ENCODE results near the gene ADORA2A.

The ADORA2A gene

GRCh38 chr22:24404561-24405275 lies 22.7 kb upstream of the ADORA2A start:
- POLR2A ChIA-PET, result no interaction called here
- CTCF ChIA-PET, result interaction anchor here (1.1 kb wide), 1 partner anchor 18 kb away, joined by 3 read pairs; no protein-coding TSS in a partner anchor
- no peak for TF ChIP-seq ARNT (IDR thresholded peaks at IDR 0.05)
- TF ChIP-seq TARDBP (IDR thresholded peaks at IDR 0.05), result no peak
- TF ChIP-seq ELF4 (IDR thresholded peaks at IDR 0.05), result no peak
- TF ChIP-seq SP1 (IDR thresholded peaks at IDR 0.05), result no peak
- TF ChIP-seq FOXA1 (IDR thresholded peaks at IDR 0.05), result no peak
- TF ChIP-seq PKNOX1 (IDR thresholded peaks at IDR 0.05), result no peak
- no peak for TF ChIP-seq ZNF384 (IDR thresholded peaks at IDR 0.05)
- DNase-seq (ENCODE audit: extremely low spot score), result no peak

DNA sequence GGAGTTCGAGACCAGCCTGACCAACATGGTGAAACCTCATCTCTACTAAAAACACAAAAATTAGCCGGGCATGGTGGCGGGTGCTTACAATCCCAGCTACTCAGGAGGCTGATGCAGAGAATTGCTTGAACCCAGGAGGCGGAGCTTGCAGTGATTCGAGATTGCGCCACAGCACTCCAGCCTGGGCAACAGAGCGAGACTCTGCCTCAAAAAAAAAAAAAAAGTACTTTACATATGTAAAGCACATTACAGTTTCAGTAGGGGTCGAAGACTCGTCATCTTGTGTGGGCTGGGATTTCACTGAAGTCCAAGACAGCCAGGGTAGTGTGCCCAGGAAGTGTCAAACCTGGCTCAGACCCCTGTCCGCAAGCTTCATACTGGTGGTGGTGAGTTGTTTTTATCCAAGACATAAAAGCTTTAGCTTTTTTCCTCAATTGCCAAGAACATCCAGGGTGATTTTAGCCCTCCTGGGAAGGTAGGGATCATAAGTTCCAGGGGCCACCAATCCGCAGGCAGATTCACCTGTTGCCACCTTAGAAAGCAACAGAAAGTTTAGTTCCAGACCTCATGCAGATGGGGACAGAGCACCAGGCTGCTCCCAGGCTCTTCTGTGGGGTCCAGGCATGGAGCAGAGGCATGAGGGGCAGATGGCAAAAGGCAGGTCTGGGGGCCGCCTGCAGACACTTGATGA lies 21.6 kb upstream of the ADORA2A start:
- no peak for DNase-seq (ENCODE audit: extremely low spot score)
- TF ChIP-seq CTBP1 (IDR thresholded peaks at IDR 0.05; ENCODE audit: borderline replicate concordance), result no peak
- TF ChIP-seq L3MBTL2 (conservative IDR thresholded peaks at IDR 0.05), result no peak
- TF ChIP-seq FOXA1 (IDR thresholded peaks at IDR 0.05), result no peak
- TF ChIP-seq HDGF (IDR thresholded peaks at IDR 0.05; ENCODE audit: borderline replicate concordance), result no peak
- no peak for TF ChIP-seq ARNT (IDR thresholded peaks at IDR 0.05)
- TF ChIP-seq LEF1 (IDR thresholded peaks at IDR 0.05; ENCODE audit: borderline replicate concordance), result no peak
- TF ChIP-seq SUZ12 (IDR thresholded peaks at IDR 0.05), result no peak
- no peak for TF ChIP-seq PKNOX1 (IDR thresholded peaks at IDR 0.05)
- no peak for TF ChIP-seq BHLHE40 (IDR thresholded peaks at IDR 0.05; ENCODE audit: borderline replicate concordance)
- TF ChIP-seq ELF4 (IDR thresholded peaks at IDR 0.05), result no peak
- TF ChIP-seq ZNF384 (IDR thresholded peaks at IDR 0.05), result no peak
- TF ChIP-seq FOXK2 (IDR thresholded peaks at IDR 0.05), result no peak
- TF ChIP-seq NFRKB (IDR thresholded peaks at IDR 0.05), result no peak
- no peak for TF ChIP-seq TARDBP (IDR thresholded peaks at IDR 0.05)
- ChIA-PET CTCF (no interaction called here), POLR2A (no interaction called here)

DNA sequence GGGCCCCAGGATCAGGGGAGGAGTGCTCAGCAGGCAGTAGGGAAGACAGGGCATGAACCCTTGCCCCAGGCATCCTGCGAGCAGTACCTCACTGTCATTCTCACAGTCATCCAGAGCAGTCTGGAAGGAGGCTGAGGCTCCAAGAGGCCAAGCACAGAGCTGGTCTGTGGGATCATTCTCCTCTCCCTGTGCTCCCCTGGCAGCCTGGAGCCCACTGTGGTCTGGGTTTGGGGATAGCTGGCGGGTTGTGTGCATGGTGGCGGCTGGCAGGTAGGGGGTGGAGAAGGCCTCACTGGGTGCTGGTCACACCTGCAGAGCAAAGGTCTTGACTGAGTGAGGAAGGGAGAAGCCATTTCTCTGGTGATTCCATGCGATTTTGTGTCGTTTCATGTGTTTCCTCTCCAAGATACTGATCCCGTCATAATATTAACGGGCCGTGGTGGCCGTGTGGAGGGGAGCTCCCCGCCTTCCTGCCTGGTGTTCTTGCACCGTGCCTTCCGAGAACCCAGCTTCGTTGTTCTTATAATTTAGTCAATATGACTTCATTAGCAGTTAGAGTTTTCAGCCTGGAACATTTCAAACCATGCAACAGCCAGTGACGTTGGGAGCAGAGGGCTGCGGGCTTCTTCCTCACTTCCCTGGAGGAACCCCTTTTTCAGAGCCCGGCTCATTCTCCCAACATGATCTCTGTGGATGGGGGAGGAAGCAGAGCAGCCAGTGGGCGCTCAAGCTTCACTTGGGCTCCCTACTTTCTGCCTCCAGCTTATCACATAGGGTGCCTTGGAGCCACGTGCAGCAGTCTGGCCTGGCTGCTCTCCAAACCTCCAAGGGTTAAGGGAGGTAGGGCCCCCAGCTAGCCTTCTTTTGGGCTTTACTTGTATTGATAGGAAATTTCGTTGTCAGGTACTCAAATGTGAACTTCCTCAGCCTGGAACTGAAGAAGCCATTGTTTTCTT lies 20.8 kb upstream of the ADORA2A start:
- POLR2A ChIA-PET, result no interaction called here
- DNase-seq (ENCODE audit: extremely low spot score), result no peak
- CTCF ChIA-PET, result no interaction called here
- no peak for TF ChIP-seq BHLHE40 (IDR thresholded peaks at IDR 0.05; ENCODE audit: borderline replicate concordance)
- TF ChIP-seq SP1 (IDR thresholded peaks at IDR 0.05), result no peak
- no peak for TF ChIP-seq ELF4 (IDR thresholded peaks at IDR 0.05)
- TF ChIP-seq HDGF (IDR thresholded peaks at IDR 0.05; ENCODE audit: borderline replicate concordance), result no peak
- no peak for TF ChIP-seq FOXA1 (IDR thresholded peaks at IDR 0.05)
- TF ChIP-seq FOXM1 (IDR thresholded peaks at IDR 0.05; ENCODE audit: borderline replicate concordance), result no peak
- TF ChIP-seq ARNT (IDR thresholded peaks at IDR 0.05), result no peak

DNA sequence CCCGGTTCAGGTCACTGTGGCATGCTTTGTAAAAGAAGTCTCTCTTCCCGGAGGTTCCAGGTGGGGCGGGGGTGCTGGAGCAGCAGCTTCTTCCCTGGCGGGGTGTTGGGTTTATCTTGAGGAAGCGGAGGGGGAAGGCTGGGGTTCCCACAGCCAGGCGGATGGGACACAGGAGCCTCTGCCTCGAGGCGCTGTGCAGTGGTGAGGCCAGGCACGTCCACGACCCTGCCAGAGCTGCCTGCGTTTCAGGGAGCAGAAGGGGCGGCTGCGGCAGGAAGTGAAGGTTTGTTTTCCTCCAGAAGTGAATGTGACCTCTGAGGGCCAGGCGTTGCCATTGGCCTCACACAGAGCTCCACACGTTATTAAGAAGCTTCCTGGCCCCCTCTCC lies 20.1 kb upstream of the ADORA2A start:
- POLR2A ChIA-PET, result no interaction called here
- CTCF ChIA-PET, result no interaction called here
- no peak for TF ChIP-seq ELF4 (IDR thresholded peaks at IDR 0.05)
- no peak for TF ChIP-seq SUZ12 (IDR thresholded peaks at IDR 0.05)
- no peak for TF ChIP-seq L3MBTL2 (conservative IDR thresholded peaks at IDR 0.05)
- no peak for TF ChIP-seq FOXK2 (IDR thresholded peaks at IDR 0.05)
- no peak for TF ChIP-seq PKNOX1 (IDR thresholded peaks at IDR 0.05)
- TF ChIP-seq BHLHE40 (IDR thresholded peaks at IDR 0.05; ENCODE audit: borderline replicate concordance), result no peak
- TF ChIP-seq CTBP1 (IDR thresholded peaks at IDR 0.05; ENCODE audit: borderline replicate concordance), result no peak
- no peak for TF ChIP-seq ZNF384 (IDR thresholded peaks at IDR 0.05)
- TF ChIP-seq FOXA1 (IDR thresholded peaks at IDR 0.05), result no peak
- no peak for TF ChIP-seq TARDBP (IDR thresholded peaks at IDR 0.05)
- no peak for TF ChIP-seq FOXM1 (IDR thresholded peaks at IDR 0.05; ENCODE audit: borderline replicate concordance)
- no peak for TF ChIP-seq SP1 (IDR thresholded peaks at IDR 0.05)
- no peak for TF ChIP-seq HDGF (IDR thresholded peaks at IDR 0.05; ENCODE audit: borderline replicate concordance)
- no peak for TF ChIP-seq NFRKB (IDR thresholded peaks at IDR 0.05)
- TF ChIP-seq ARNT (IDR thresholded peaks at IDR 0.05), result no peak
- no peak for TF ChIP-seq LEF1 (IDR thresholded peaks at IDR 0.05; ENCODE audit: borderline replicate concordance)
- DNase-seq (ENCODE audit: extremely low spot score), result no peak

- POLR2A ChIA-PET, result no interaction called here
- no peak for DNase-seq (ENCODE audit: extremely low spot score)
- CTCF ChIA-PET, result no interaction called here
- TF ChIP-seq SP1 (IDR thresholded peaks at IDR 0.05) (no peak), ELF4 (IDR thresholded peaks at IDR 0.05) (no peak), FOXK2 (IDR thresholded peaks at IDR 0.05) (no peak), NFRKB (IDR thresholded peaks at IDR 0.05) (no peak), CTBP1 (IDR thresholded peaks at IDR 0.05; ENCODE audit: borderline replicate concordance) (no peak), ZNF384 (IDR thresholded peaks at IDR 0.05) (no peak), PKNOX1 (IDR thresholded peaks at IDR 0.05) (no peak), FOXA1 (IDR thresholded peaks at IDR 0.05) (no peak)
Observed at GRCh38 chr22:24407884-24408283, 19.5 kb upstream of the ADORA2A start.
